Stimulated activated CD8-positive, alpha-beta memory T cell treated with anti-CD3 and anti-CD28 coated beads, Interleukin-7, amount 100 ng/mL, for 48 hours (primary cell): ENCODE measurements around the gene HECW1.

Source experiments
- DNase-seq, 2 donors: peaks; one replicate each; pipeline ENCODE4 v3.0.0-alpha.2; 2020; ENCODE audit warnings: low read depth in 1 of 2; ENCODE audit errors: extremely low read depth in 1 of 2

Gene HECW1

DNA sequence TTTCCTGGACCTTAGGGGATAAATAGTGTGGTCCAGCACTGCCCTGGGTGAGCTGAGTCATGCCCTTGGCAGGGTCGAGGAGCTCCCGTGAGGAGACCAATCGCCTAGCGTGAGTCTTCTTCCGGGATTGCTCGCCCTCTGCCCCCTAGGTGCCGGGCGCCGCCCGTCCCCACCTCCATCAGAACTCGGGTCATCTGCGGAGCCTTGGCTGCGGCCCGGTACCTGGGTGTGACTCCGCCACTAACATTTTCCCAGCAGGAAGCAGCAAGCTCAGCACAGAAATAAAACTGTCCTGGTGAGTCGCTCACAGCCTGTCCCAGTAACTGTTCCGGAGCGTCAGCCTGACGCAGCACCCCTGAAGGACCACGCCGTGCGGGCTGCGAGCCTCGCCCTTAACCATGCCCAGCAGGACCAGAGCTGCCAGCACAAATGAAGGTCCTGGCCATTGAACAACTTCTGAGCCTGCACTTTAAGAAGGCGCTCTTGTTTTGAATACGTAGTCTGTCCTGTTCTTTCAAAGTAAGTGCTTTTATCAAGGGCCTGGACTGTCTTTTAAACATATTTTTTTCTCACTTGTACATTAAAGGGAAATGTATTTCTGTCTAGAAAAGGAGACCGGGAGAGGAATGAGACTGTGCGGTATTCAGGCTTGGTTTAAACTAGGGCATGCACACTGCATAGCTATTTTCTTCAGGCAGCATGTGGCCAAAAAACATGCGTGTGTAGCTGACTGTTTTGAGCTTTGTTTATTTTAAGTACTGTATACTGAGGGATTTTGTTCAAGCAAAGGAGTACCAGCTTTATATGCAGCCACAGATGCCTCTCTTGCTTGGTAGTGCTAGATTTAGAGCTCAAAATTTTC is 136.7 kb downstream of the HECW1 start:
- no peak for DNase-seq

DNA sequence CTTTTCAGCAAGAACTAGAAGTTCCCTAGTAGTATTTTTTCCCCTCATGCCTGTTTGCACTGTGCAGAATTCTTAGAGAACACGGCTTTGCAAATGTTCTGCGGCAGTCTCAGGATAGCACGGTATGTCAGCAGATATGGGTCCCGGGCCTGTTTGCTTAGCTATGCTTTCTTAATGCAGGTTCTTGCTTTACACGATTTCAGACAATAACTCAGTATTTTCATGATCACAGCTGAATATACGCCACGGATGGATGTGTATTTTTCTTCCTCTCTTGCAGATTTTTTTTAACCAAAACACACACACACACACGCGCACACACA is 137.3 kb downstream of the HECW1 start:
- DNase-seq = no peak

DNA sequence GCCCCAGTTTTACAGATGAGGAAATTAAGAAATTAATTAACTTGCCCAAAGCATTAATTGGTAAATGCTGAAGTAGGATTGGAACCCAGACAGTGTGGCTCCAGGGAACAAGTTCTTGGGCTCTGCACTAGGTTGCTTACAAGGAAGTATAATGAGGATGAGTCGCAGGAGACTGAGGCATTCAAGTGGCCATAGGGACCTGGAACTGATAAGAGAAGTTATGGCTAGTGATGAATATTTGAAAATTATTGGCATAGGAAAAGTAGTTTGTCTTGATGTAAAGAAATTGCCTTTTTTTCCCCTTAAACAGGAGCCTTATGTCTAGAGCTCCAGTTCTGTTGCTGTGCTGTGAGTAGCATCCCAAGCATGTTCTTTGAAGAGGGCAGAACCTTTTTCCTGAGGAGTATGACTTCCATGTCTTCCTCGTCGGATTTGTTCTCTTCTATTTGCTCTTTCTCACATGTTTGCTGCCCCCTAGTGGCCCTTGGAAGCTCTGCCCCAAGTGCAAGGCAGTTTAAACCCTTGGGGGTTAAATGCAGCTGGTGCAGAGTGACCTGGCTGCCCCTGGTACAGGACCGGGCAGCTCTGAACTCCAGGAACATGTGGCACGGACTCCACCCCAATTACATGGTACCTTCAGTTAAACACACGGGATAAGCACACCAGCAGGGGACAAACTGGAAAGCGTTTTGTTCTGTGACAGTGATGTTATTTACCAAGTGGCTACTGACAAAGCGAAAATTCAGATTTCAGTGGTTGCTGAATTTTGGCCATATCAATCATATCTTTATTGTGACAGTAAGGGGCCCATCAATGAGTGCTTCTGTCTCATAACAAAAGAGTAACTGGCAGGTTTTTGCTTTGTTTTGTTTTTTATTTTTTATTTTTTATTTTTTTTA is 148.8 kb downstream of the HECW1 start:
- peak; percentile 14 to 37 for DNase-seq

DNA sequence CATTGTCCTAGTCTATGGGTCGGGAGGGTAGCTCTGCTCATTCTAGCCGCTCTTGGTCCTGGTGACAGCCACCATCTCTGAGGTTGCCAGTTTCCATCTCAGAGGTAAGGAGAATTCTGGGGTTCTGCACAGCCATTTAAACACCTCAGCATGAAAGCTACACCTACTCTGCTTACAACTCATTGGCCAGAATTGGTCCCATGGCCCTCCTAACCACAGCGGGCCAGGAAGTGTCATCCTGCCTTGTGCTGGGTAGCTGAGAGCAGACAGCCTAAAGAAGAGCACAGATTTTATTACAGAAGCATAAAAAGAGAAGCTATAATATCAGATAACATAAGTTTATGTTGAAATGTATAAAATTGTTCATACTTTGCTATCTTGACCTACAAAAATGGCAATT is 152.7 kb downstream of the HECW1 start:
- DNase-seq = no peak

DNA sequence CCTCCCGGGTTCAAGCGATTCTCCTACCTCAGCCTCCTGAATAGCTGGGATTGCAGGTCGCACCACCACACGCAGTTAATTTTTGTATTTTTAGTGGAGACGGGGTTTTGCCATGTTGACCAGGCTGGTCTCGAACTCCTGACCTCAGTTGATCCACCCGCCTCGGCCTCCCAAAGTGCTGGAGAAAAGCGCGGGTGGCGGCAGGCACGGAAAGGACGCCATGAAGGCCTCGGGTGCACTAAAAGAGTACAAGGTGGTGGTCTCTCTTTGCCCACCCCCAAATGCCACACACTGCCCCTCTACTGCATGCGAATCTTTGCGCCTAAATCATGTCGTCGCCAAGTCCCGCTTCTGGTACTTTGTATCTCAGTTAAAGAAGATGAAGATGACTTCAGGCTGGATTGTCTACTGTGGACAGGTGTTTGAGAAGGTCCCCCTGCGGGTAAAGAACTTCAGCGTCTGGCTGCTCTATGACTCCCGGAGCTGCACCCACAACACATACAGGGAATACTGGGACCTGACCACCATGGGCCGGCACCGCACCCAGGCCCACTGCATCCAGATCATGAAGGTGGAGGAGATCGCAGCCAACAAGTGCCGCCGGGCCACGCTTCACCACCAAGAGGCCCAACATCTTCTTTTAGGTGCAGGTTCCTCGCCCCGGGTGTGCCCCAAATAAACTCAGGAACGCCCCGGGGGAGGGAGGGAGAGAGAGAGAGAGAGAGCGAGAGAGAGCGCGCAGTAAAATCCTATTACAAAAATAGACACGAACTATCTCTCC is 161.7 kb downstream of the HECW1 start:
- no peak for DNase-seq

DNA sequence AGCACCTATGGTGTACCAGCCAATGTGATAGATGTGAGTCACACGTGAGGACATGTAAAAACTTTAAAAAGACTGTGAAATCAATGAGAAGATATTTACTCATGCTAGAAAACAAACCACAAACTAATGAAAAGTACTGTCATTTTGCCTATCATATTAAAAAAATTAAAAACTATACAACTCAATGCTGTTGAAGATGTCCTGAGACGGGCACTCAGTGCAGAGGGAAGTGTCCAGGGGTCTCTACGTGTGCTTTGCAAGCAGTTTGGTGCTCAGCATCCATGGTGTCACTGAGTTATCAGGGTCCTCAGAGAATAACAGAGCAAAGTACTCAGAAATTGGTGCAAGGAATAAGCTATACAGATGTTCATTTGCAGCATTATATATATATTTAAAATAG is 162.3 kb downstream of the HECW1 start:
- no peak for DNase-seq

DNA sequence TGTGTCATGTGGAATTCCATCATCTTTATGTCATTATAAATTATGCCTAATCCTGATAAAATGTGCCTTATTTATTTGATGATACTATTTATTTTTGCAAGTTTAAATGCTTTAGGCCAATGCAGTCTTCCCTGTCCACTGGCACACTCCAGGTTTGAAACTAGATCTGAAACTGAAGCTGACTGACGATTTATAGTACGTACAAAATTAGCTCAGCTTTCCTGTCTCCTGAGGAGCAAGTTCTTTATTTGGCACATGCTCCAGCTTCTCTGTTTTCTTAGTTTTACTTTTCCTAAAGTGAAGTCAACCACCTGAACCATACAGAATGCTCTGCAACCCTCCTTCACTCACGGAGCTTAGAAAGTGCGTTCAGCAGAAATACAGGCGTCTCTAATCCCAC is 164.1 kb downstream of the HECW1 start:
- DNase-seq = no peak

DNA sequence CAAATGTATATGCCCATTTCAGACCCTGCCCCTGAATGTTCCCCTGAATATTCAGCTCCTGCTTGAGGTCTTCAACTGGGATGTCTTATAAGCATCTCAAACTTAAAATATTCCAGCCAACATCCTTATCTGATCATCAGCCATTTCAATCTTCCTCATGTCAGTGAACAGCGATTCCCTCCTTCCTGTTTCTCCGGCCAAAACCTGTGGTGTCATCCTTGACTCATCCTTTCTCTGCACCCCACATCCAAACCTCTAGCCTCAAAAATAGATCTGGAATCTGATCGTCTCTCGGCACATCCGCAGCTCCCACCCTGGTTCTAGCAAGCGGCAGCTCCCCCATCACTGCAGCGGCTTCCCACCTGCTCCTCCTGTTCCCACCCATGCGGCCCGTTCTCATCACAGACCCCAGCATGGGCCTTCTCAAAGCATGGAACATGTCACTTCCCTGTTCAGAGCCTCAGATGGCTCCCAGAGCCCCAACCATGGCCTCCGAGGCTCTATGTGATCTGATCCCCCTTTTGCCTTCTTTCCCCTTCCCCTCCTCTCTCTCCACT is 165.7 kb downstream of the HECW1 start:
- DNase-seq = no peak

DNA sequence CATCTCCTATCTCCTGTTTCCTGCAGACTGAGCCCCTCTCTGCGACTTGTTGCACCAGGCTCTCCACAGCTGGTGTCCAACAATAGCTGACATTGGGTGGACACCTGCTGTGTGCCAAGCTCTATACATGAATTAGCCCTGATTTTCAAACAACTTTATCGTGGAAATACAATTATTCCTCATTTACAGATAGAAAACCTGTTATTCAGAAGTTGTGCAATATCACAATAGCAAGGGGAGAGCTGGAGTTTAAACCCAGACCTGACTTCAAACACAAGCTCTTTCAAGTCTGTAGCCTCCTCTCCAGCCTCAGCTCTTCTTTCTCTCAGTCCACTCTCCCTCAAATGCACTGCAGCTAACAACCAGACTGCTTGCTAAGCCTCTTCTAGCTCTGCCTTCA is 168.8 kb downstream of the HECW1 start:
- DNase-seq = no peak

DNA sequence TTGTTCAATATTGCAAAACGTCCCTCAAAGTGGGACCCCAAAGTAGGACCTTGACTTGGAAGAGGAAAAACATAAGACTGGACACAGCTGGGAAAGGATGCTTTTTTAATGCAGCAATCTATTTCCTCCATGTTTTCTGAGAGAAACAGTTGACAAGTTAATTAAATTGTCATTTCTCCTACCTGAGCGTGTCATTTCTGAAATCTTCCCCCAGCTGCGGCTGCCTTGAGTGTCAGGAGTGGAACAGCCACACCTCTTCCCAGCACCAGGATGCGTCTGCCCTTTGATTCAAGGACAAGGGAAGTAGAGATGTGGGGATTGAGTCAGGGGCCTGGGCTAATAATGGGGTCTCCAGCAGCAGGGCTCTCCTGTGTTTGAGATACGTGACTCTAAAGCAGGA is 171.3 kb downstream of the HECW1 start:
- DNase-seq = no peak

DNA sequence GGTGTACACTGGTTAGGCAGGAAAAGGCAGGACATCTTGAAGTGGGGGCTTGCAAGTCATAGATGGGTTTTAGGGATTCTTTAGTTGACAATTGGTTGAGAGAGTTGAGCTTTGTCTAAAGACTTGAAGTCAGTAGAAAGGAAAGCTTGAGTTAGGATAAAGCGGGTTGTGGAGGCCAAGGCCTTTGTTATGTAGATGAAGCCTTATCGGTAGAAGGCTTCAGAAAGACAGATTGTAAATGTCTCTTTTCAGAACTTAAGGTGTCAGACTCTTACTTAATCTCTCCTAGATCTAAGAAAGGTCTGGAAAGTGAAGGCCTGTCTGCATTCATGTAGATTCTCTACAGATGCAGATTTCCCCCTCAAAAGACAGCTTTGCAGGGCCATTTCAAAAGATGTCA is 177.4 kb downstream of the HECW1 start:
- no peak for DNase-seq

DNA sequence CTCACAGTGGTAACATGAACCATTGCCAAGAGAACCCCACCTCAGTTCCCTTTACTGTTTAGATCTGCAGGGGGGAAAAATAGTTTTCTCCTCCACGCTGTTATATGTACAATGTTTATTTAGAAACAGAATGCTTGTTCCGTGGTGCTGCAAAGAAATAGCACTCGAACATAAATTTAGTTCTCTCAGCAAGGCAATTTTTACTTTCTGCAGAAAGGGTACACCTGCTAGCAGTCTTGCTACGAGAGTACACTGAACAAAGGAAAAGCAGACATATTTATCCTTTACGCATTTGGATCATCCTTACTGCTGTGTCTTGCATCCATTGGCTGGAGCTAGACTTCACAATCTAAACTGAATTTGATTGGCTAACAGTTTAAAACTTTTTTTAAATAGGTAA is 178.5 kb downstream of the HECW1 start:
- DNase-seq = no peak

DNA sequence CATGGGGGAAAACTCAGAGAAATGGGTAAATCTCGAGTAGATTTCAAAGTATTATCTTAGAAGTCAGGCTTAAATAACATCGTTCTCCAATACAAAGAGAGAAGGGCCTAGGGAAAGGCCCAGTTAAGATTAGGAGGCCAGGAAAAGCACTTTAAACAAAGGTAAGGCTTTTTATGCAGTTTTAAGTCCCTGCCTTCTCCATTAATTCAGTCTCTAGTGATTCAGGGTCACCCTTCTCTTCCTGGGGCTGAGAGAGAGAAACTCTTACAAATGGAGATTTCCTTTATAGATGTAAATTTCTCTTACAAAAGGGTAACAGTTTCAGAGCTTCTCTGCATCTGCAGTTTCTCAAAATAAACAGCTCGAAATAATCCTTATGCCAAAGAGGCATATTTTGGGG is 179.3 kb downstream of the HECW1 start:
- DNase-seq = no peak

DNA sequence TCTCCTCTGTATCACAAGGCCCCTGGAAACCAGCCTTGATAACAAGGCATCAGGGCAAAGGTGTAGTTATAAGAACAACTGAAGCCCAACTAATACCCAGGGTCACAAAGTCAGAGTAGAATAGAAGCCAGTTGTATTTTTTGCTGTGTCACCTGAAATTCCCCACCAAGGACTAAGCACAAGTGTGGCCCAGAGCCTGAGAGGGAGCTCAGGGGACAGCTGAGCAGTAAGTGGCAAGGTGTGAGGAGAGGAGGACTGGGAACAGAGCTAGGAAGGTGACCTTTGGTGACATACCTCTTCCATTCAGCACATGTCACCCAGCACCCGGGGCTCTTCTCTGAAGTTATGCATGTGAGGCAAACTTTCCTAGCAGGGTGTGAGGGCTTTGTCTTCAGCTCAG is 179.9 kb downstream of the HECW1 start:
- DNase-seq = no peak

DNA sequence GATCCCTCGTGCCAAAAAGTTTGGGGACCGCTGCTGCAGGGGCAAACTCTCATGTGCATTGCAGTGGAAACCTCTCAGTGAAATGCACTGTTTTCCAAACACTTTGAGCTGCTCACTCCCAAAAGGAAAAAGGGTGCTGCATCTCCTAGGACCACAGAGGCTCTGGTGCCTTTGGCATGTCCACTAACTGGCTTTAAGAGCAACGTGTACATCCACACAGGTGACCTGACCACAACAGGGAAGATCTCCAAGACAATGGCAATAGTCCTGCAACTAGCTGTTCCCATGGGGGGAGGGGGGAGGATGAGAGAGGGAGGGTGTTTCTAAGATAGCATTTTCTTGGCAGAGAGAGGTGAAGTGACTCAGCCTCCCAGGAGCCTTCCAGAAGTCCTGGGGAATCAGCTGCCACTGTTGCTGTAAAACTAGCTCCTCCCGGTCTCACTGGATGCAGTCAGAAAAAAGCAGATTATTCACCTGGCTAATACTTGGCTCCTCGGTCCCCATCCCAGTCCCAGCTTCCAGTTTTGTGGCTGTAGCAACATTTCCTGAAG is 181.7 kb downstream of the HECW1 start:
- DNase-seq = no peak

DNA sequence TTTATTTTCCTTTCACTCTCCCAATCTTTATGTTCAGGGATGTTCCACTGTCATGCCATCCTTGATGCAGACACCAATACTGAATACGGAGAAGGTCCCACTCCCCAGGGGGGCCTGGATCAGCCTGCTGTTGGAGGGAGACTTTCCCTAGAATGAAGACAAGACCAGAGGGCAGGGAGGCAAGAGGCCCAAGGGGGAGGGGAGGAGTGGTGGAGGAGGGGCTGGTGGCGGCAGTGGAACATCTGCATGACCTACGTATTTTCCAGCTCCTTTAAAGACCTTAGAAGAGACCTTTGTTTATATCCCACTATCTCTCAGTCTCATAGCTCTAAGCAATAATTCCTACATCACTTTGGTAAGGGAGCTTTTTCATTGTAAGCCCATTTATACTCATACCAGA is 183.0 kb downstream of the HECW1 start:
- no peak for DNase-seq

DNA sequence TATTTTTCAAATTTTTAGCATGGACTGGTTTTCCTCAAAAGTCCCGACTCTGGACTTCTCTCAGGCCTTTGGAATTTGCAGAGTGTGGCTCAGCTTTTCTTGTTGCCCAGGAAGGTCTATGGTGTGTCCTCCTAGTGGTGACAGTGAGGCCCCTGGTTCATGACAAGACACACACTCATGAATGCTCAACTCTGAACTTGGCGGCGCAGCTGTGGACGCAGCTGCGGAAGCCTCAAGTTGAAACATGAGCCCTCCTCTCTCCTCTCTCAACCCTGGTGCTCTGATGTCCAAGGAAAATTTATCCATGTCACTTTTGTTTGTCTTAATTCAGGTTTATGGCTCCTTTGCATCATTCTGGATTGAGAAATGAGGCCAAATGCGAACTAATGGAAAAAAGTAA is 183.9 kb downstream of the HECW1 start:
- DNase-seq = no peak

DNA sequence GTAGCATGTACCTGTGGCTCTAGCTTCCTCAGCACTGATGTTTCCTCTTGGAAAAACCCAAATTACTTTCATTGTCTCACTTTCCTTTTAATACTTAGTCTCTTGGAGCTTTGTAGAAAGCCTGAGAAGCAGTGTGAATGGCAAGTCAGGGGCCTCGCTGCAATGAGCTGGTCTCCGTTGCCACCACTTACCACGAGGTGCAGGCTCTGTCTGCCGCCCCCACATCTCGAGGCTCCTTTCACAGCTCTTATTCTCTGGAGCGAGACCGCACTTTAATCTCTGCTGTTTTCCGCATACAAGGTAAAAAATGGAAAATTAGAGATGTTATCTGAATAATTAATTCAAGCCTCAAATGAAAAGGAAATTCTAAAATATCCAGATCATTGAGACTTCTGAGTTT is 186.2 kb downstream of the HECW1 start:
- no peak for DNase-seq

DNA sequence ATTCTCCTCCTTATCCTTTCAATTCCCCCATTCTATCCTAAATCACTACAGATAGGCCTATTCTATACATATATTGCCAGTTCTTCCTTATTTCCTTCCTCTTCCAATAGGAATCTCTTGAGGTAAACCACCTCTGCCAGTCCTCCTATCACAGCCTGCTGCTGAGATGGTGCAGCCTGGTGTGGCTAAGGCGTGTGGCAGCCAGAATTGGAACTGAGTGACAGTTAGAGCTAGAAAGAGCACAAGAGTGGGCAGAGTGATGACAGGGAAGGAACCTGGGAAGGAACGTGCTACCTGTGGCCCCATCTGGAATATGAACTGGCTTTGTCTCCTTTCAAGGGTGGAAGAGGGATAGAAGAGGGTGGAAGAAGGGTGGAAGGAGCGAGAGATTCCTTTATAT is 187.7 kb downstream of the HECW1 start:
- no peak for DNase-seq

DNA sequence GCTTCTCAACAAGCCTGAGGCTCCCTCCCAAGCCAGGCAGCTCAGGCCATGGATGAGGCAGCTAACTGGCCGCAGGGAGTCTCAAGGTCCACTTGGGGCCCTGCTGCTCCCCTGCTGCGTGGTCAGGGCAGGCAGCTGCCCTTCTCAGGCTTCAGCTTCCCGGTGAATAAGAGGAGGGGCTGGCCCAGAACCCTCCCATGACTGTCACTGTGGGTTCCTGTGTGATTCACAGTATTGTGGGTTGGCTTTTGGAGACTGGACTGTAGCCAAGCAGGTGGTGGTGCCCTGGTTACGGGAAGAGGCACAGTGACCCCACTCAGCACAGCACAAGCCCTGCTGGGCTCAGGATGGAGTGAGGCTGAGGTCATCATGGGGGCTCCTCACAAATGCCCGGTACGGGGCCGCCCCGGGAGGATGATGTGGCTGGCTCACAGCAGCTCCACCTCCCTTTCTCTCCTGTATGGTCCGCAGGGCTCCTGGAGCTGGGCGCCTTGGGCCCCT is 189.8 kb downstream of the HECW1 start:
- DNase-seq = peak in 1 of 2 donors; percentile 39
